Spleen (tissue), 7 donors: Measurements from ENCODE around the gene RAD51.
A peak's percentile ranks its signal among the peaks of the same experiment; 100 is the strongest.

Experiments used
- POLR2A ChIP-seq, 3 donors: fragments of 450-650 bp; IDR thresholded peaks; one replicate each; pipeline ENCODE4 v1.5.1; 2017; ENCODE audit warnings: antibody characterized with exemption in 3 of 3, mild to moderate bottlenecking in 1 of 3
- POLR2AphosphoS5 ChIP-seq, 3 donors: sonication (generic); formaldehyde crosslinking; IDR thresholded peaks; one replicate each; pipeline ENCODE4 v1.5.1; 2017; ENCODE audit warnings: antibody characterized with exemption in 3 of 3
- TF ChIP-seq, protein P1 (sequence below), 11 experiments: fragments of 200-600 bp in 7 of 11; fragments of 450-650 bp in 4 of 11; sonication (generic) in 4 of 11; IDR thresholded peaks in 8 of 11; conservative IDR thresholded peaks in 3 of 11; 1 replicate in 7 of 11; 2 replicates in 4 of 11; pipeline versions ENCODE4 v1.4.0 to v1.8.0; 2016 to 2021; ENCODE audit warnings: antibody characterized with exemption in 11 of 11, inconsistent platforms in 4 of 11, mild to moderate bottlenecking in 1 of 11
- donor health status: DM: no; HTN: no; CAD: no; lungs with moderate emphysema.
- donor health status: DM: no; HTN: no; CAD: no.
- donor health status: DM: no; HTN: no; CAD: no.

- TF ChIP-seq, protein P1, sequence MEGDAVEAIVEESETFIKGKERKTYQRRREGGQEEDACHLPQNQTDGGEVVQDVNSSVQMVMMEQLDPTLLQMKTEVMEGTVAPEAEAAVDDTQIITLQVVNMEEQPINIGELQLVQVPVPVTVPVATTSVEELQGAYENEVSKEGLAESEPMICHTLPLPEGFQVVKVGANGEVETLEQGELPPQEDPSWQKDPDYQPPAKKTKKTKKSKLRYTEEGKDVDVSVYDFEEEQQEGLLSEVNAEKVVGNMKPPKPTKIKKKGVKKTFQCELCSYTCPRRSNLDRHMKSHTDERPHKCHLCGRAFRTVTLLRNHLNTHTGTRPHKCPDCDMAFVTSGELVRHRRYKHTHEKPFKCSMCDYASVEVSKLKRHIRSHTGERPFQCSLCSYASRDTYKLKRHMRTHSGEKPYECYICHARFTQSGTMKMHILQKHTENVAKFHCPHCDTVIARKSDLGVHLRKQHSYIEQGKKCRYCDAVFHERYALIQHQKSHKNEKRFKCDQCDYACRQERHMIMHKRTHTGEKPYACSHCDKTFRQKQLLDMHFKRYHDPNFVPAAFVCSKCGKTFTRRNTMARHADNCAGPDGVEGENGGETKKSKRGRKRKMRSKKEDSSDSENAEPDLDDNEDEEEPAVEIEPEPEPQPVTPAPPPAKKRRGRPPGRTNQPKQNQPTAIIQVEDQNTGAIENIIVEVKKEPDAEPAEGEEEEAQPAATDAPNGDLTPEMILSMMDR (IDR thresholded peaks at IDR 0.05 in 8 of 11, conservative IDR thresholded peaks at IDR 0.05 in 3 of 11), result no peak
- no peak for TF ChIP-seq POLR2A (IDR thresholded peaks at IDR 0.05)
- TF ChIP-seq POLR2AphosphoS5 (IDR thresholded peaks at IDR 0.05), result peak in 1 of 3 donors; percentile 46
Observed at GRCh38 chr15:40766906-40767837, 72.2 kb downstream of the RAD51 start.
